Hepatocyte (in vitro differentiated cells): ENCODE measurements around the gene EEF2. TPM values are rescaled to one million over a fixed set of nuclear protein-coding genes. Genes with fewer than 3 reads are reported as not detected.
A peak's percentile ranks its signal among the peaks of the same experiment; 100 is the strongest.

Source experiments
- DNase-seq: peaks from one replicate; pipeline ENCODE4 v3.0.0-alpha.2; 2016; ENCODE audit warnings: low spot score
- H2AFZ ChIP-seq: fragments of 200-600 bp; sonication (generic); 2 replicates; pipeline ENCODE4 v1.6.0; 2016; ENCODE audit warnings: antibody characterized with exemption, mild to moderate bottlenecking
- H3K27ac ChIP-seq: fragments of 200-600 bp; sonication (generic); 2 replicates; pipeline ENCODE4 v1.5.1; 2016; ENCODE audit warnings: mild to moderate bottlenecking
- H3K27me3 ChIP-seq: fragments of 200-600 bp; sonication (generic); 2 replicates; pipeline ENCODE4 v1.6.1; 2016
- H3K36me3 ChIP-seq: fragments of 200-600 bp; sonication (generic); replicated peaks from 2 replicates; pipeline ENCODE4 v1.5.1; 2016; ENCODE audit warnings: low read depth; ENCODE audit not compliant: insufficient read depth
- H3K4me1 ChIP-seq: fragments of 200-600 bp; sonication (generic); 2 replicates; pipeline ENCODE4 v1.5.1; 2016; ENCODE audit warnings: mild to moderate bottlenecking, moderate library complexity; ENCODE audit not compliant: insufficient read depth
- H3K4me2 ChIP-seq: fragments of 200-600 bp; sonication (generic); 2 replicates; pipeline ENCODE4 v1.6.0; 2016
- H3K4me3 ChIP-seq: fragments of 200-600 bp; sonication (generic); 2 replicates; pipeline ENCODE4 v1.5.1; 2016; ENCODE audit warnings: mild to moderate bottlenecking
- H3K79me2 ChIP-seq: fragments of 200-600 bp; sonication (generic); 2 replicates; pipeline ENCODE4 v1.6.0; 2017; ENCODE audit warnings: mild to moderate bottlenecking
- H3K9me2 ChIP-seq: fragments of 200-600 bp; sonication (generic); replicated peaks from 2 replicates; pipeline ENCODE4 v1.6.0; 2017; ENCODE audit warnings: mild to moderate bottlenecking; ENCODE audit not compliant: insufficient read depth
- H3K9me3 ChIP-seq: fragments of 200-600 bp; sonication (generic); 2 replicates; pipeline ENCODE4 v1.5.1; 2016; ENCODE audit warnings: low read depth, mild to moderate bottlenecking
- H4K20me1 ChIP-seq: fragments of 200-600 bp; sonication (generic); 2 replicates; pipeline ENCODE4 v1.6.0; 2016; ENCODE audit warnings: mild to moderate bottlenecking; ENCODE audit not compliant: insufficient read depth, poor library complexity, severe bottlenecking
- EZH2 ChIP-seq: fragments of 200-600 bp; sonication (generic); IDR thresholded peaks from 2 replicates; pipeline ENCODE4 v1.6.1; 2016; ENCODE audit warnings: antibody characterized with exemption, mild to moderate bottlenecking, borderline replicate concordance
- EZH2phosphoT487 ChIP-seq: fragments of 200-600 bp; sonication (generic); IDR thresholded peaks from one replicate; pipeline ENCODE4 v1.6.1; 2018; ENCODE audit warnings: antibody characterized with exemption, mild to moderate bottlenecking, low read depth, moderate library complexity; ENCODE audit not compliant: unreplicated experiment, severe bottlenecking
- WGBS: methylation state at CpG from one replicate; pipeline ENCODE4 v1.1.6; 2016; ENCODE audit warnings: low lambda C conversion rate; ENCODE audit errors: missing lambda C conversion rate; 5-methylcytosine and 5-hydroxymethylcytosine counted together
- polyA plus RNA-seq: library from polyadenylated mRNA; unstranded; fragments of >200 nt; fragmentation: Nextera tagmentation; extraction: Ambion mirVana; gene quantifications from 2 replicates; pipeline ENCODE4 v1.2.1, GENCODE V29; 2016
- total RNA-seq: library from RNA; depleted of rRNA; stranded (reverse); fragments of >200 nt; gene quantifications from 2 replicates; pipeline ENCODE4 v1.2.3, GENCODE V29; 2014
- TF ChIP-seq, protein P1 (sequence below): fragments of 200-600 bp; sonication (generic); IDR thresholded peaks from 2 replicates; pipeline ENCODE4 v1.5.1; 2016; ENCODE audit warnings: antibody characterized with exemption, mild to moderate bottlenecking; ENCODE audit not compliant: poor library complexity

EEF2 gene
- total RNA-seq, result 1,740 and 1,817 TPM in 2 replicates
- polyA plus RNA-seq, result 444 and 526 TPM in 2 replicates

DNA sequence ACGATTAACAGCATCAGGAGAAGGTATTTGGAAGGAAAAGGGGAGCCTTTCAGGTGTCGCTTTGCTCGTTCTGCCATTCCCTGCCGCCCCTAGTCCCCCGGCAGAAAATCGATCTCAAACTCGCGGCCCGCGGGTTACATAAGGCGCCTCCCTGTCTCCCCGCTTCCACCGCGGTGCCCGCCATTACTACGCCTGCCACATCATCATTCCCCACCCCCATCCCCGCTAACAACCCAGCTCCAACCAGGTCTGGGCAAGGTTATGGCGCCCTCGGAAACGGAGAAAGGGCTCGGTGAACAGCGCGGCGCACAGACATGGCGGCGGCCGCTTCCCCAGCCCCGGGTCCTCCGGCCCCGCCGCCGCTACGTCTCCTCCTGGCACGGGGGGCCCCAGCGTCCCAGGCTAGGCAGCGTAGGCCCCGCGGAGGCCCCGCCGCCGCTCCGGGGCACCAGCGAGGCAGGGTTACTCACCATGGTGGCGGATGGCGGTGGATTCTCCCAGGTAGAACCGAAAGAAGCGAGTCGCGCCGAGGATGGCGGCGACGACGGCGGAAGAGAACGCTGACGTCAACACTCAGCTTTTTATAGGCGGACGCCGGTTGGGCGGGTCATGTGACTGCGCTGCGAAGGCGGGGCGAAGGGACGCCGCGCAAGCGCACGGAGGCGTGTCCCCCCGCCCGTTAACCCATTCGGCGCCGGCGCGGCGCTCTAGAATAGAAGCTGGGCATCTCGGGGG lies at the start of gene EEF2:
EEF2 (minus strand) TSS at position 556 of the 735 bp plus-strand sequence; CDS start at position 473, 83 bp downstream.
- peak within 1 kb of the TSS; percentile 97 for H3K4me3 ChIP-seq
- H3K4me1 ChIP-seq, result peaks cover 23% of the 10 kb centered on the region
- peak within 1 kb of the TSS; percentile 13 for H2AFZ ChIP-seq
- H3K9me3 ChIP-seq, result no peaks in the 10 kb centered on the region
- no peaks in the 10 kb centered on the region for H3K36me3 ChIP-seq
- H3K27ac ChIP-seq, result peak within 1 kb of the TSS; percentile 100
- H3K9me2 ChIP-seq, result no peaks in the 10 kb centered on the region
- H3K4me2 ChIP-seq, result peak within 1 kb of the TSS; percentile 96
- no peaks in the 10 kb centered on the region for H3K27me3 ChIP-seq
- peak; percentile 96 for DNase-seq
- peaks cover 51% of the 10 kb centered on the region for H4K20me1 ChIP-seq
- peaks cover 51% of the 10 kb centered on the region for H3K79me2 ChIP-seq
- no peak for TF ChIP-seq EZH2phosphoT487
- TF ChIP-seq, protein P1, sequence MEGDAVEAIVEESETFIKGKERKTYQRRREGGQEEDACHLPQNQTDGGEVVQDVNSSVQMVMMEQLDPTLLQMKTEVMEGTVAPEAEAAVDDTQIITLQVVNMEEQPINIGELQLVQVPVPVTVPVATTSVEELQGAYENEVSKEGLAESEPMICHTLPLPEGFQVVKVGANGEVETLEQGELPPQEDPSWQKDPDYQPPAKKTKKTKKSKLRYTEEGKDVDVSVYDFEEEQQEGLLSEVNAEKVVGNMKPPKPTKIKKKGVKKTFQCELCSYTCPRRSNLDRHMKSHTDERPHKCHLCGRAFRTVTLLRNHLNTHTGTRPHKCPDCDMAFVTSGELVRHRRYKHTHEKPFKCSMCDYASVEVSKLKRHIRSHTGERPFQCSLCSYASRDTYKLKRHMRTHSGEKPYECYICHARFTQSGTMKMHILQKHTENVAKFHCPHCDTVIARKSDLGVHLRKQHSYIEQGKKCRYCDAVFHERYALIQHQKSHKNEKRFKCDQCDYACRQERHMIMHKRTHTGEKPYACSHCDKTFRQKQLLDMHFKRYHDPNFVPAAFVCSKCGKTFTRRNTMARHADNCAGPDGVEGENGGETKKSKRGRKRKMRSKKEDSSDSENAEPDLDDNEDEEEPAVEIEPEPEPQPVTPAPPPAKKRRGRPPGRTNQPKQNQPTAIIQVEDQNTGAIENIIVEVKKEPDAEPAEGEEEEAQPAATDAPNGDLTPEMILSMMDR, result no peak
- no peak for TF ChIP-seq EZH2
- under 1% methylated on average over 80 of the region's 80 CpGs for WGBS

DNA sequence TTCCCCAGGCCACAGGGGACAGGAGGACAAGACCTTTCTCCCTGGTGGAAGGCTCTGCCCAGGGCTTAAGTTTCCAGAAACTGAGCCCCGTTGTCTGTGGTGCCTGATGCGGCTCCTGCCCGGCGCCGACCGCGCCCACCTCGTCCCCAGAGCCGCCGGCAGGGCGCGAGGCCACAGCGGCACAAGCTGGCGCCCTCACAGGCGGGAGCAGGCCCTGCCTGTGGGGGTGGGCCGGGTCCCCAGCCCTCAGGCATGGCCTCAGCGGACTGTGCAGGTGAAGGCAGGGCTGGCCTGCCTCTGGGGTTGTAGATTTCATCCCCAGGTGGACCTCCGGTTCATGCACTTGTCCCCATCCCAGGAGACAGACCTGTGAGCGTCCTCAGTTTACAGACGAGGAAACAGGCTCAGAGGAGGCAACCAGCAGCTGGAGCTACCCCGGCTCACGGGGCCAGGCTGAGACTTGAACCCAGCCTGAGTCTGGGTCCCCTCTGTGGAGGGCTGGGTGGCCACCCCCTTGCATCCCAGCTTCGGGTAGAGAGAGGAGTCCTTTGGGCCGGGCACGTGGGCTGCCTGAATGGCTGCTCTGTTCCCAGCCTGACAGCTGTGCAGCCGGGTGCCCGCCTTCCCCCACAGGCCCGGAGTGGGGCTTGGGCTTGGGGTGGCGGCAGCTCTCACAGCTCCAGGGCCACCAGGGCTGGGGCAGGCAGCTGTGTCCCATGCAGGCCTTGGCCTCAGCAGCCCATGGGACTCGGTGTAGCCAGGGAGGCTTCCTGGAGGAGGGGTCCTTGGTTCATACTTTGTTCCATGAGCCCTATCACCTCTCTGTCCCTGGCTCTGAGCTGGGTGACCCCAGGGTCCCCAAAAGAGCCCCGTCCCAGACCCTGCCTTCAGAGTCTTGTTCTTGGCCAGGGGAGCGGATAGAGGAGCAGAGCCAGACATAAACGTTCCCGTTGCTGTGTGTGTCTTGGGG lies 49.1 kb upstream of the EEF2 start:
- Histone ChIP-seq H3K4me2 (no peak overlapping the region), H4K20me1 (no peaks in the 10 kb centered on the region), H3K27me3 (no peaks in the 10 kb centered on the region), H3K4me1 (no peaks in the 10 kb centered on the region), H3K36me3 (no peaks in the 10 kb centered on the region), H3K4me3 (no peak overlapping the region), H2AFZ (no peak overlapping the region), H3K79me2 (no peaks in the 10 kb centered on the region), H3K27ac (no peak overlapping the region), H3K9me2 (no peaks in the 10 kb centered on the region), H3K9me3 (no peaks in the 10 kb centered on the region)
- no peak for DNase-seq
- TF ChIP-seq EZH2phosphoT487 (no peak), EZH2 (no peak)
- TF ChIP-seq, protein P1, result no peak
- 96% methylated on average over 34 of the region's 34 CpGs for WGBS

DNA sequence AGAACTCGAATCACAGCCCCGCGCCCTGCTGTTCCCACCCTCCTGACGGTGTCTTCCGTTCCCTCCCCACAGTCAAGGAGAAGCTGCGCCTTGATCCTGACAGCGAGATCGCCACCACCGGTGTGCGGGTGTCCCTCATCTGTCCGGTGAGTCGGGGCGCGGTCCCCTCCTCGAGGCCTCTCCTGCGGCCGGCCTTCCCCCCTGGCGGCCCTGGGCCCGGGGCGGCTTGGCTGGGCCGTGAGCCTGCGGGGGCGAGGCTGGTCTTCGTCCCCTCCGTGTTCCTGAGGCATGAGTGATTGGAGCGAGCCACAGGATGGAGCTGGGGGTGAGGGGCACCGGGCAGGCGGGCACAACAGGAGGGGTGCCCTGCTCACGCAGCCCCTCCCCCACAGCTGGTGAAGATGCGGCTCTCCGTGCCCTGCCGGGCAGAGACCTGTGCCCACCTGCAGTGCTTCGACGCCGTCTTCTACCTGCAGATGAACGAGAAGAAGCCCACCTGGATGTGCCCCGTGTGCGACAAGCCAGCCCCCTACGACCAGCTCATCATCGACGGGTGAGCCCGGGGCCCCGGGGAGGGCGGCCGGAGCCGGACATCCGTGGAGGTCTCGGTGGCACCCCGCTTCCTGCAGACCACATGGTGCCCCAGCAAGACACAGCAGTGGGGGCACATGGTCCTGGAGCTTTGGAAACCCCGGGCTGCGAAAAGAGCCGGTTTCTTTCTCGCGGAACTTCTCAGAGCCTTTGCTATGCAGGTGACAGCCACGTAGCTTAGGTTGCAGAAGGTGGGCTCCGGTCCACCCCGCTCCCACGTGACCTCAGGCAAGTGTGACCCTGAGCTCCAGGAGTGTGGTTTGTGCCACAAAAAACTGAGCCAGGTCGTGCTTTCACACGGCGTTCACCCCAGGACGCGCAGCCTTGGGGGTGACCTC lies 48.0 kb upstream of the EEF2 start:
- no peak for DNase-seq
- H3K36me3 ChIP-seq, result no peaks in the 10 kb centered on the region
- 95% methylated on average over 60 of the region's 63 CpGs for WGBS

More for the DNA sequence above, 48.0 kb upstream of the EEF2 start:
- Histone ChIP-seq H3K27ac (no peak overlapping the region), H4K20me1 (no peaks in the 10 kb centered on the region), H3K4me3 (no peak overlapping the region), H3K27me3 (no peaks in the 10 kb centered on the region), H2AFZ (no peak overlapping the region), H3K4me2 (no peak overlapping the region), H3K4me1 (no peaks in the 10 kb centered on the region), H3K79me2 (no peaks in the 10 kb centered on the region), H3K9me3 (no peaks in the 10 kb centered on the region), H3K9me2 (no peaks in the 10 kb centered on the region)
- TF ChIP-seq EZH2phosphoT487 (no peak), EZH2 (no peak)
- TF ChIP-seq, protein P1, result no peak
